Body of pancreas (tissue), 4 donors: Measurements from ENCODE around the gene CDKAL1. TPM values are rescaled to one million over a fixed set of nuclear protein-coding genes. Genes with fewer than 3 reads are reported as not detected.
"Not testable (repeated sequence)": the region's sequence is repeated elsewhere in the genome, so short reads cannot be mapped to it uniquely, and the experiment has no call there.

Experiments
- ATAC-seq: fragments of 150-250 bp; one replicate; pipeline ENCODE4 v1.9.1; 2016
- DNase-seq, 4 donors: peaks; one replicate each; pipeline ENCODE4 v3.0.0-alpha.2; 2019
- H3K27ac ChIP-seq, 4 donors: fragments of 200-600 bp; sonication (generic); 1 replicate in 3 of 4; 2 replicates in 1 of 4; pipeline versions ENCODE4 v1.5.1 to v1.6.1; 2016 to 2019; ENCODE audit warnings: mild to moderate bottlenecking in 1 of 4, mixed read lengths in 1 of 4, moderate library complexity in 1 of 4
- H3K27me3 ChIP-seq, 2 donors: fragments of 200-600 bp; sonication (generic); one replicate each; pipeline ENCODE4 v1.6.0; 2016; ENCODE audit warnings: mild to moderate bottlenecking in 1 of 2
- H3K36me3 ChIP-seq, 2 donors: fragments of 200-600 bp; sonication (generic); replicated peaks in 1 of 2; 2 replicates each; pipeline ENCODE4 v1.5.1; 2016; ENCODE audit warnings: low read depth in 2 of 2; ENCODE audit not compliant: insufficient read depth in 1 of 2
- H3K4me1 ChIP-seq: fragments of 200-600 bp; sonication (generic); one replicate; pipeline ENCODE4 v1.6.0; 2016
- H3K4me3 ChIP-seq, 2 donors: fragments of 200-600 bp; sonication (generic); 1 replicate in 1 of 2; 2 replicates in 1 of 2; pipeline ENCODE4 v1.5.1; 2016 to 2019
- H3K9me3 ChIP-seq, 3 donors: fragments of 200-600 bp; sonication (generic); 1 replicate in 2 of 3; 2 replicates in 1 of 3; pipeline ENCODE4 v1.5.1; 2016
- POLR2A ChIP-seq, 3 donors: fragments of 450-650 bp; IDR thresholded peaks; one replicate each; pipeline ENCODE4 v1.6.1; 2016; ENCODE audit warnings: antibody characterized with exemption in 3 of 3, mild to moderate bottlenecking in 2 of 3
- WGBS, 2 donors: methylation state at CpG; one replicate each; pipeline ENCODE4 v1.1.5; 2017; 5-methylcytosine and 5-hydroxymethylcytosine counted together
- intact Hi-C: fragments of 100-400 bp; cut with DNase I; formaldehyde crosslinking; loops from one replicate; pipeline ENCODE4 v1.15.1; 2023
- total RNA-seq, 2 donors: library from RNA; depleted of rRNA; stranded (reverse); fragments of >200 nt; gene quantifications; one replicate each; pipeline ENCODE4 v1.1.0, GENCODE V29; 2016
- TF ChIP-seq, protein P1 (sequence below), 7 experiments: fragments of 450-650 bp in 4 of 7; fragments of 200-600 bp in 3 of 7; sonication (generic) in 3 of 7; IDR thresholded peaks; one replicate each; pipeline ENCODE4 v1.5.1; 2016 to 2019; ENCODE audit warnings: antibody characterized with exemption in 7 of 7

The CDKAL1 gene
- total RNA-seq, 2 donors from 2014 or later = 16.3 to 18.1 TPM

DNA sequence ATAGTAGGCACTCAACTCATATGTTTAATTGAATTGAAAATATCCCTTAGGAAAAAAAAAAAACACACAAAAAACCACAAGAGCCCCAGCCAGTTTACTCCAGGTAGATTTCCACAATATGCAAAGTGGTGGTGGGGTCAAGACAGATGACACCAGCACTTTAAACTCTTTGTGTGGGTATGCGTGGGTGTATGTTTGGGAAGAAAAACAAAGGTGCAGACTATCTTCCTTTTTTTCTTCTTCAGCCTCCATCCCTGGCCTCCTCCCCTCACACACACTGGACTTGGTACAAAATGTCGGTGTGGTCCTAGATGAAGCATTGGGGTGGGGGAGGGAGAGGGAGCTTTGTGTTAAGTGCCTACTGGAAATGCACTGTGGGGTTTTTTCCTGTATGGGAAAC is 42.2 kb upstream of the CDKAL1 start:
- Histone ChIP-seq H3K9me3 (no peaks in the 10 kb centered on the region), H3K27me3 (no peaks in the 10 kb centered on the region), H3K27ac (no peak overlapping the region), H3K4me3 (no peak overlapping the region), H3K4me1 (no peaks in the 10 kb centered on the region), H3K36me3 (no peaks in the 10 kb centered on the region)
- DNase-seq = no peak
- no peak for TF ChIP-seq POLR2A (IDR thresholded peaks at IDR 0.05)
- TF ChIP-seq, protein P1, sequence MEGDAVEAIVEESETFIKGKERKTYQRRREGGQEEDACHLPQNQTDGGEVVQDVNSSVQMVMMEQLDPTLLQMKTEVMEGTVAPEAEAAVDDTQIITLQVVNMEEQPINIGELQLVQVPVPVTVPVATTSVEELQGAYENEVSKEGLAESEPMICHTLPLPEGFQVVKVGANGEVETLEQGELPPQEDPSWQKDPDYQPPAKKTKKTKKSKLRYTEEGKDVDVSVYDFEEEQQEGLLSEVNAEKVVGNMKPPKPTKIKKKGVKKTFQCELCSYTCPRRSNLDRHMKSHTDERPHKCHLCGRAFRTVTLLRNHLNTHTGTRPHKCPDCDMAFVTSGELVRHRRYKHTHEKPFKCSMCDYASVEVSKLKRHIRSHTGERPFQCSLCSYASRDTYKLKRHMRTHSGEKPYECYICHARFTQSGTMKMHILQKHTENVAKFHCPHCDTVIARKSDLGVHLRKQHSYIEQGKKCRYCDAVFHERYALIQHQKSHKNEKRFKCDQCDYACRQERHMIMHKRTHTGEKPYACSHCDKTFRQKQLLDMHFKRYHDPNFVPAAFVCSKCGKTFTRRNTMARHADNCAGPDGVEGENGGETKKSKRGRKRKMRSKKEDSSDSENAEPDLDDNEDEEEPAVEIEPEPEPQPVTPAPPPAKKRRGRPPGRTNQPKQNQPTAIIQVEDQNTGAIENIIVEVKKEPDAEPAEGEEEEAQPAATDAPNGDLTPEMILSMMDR (IDR thresholded peaks at IDR 0.05) = no peak
- intact Hi-C loops = no loop called here
- ATAC-seq = no peak
- WGBS, 2 donors = 71 to 86% methylated on average over 2 of the region's 2 CpGs

DNA sequence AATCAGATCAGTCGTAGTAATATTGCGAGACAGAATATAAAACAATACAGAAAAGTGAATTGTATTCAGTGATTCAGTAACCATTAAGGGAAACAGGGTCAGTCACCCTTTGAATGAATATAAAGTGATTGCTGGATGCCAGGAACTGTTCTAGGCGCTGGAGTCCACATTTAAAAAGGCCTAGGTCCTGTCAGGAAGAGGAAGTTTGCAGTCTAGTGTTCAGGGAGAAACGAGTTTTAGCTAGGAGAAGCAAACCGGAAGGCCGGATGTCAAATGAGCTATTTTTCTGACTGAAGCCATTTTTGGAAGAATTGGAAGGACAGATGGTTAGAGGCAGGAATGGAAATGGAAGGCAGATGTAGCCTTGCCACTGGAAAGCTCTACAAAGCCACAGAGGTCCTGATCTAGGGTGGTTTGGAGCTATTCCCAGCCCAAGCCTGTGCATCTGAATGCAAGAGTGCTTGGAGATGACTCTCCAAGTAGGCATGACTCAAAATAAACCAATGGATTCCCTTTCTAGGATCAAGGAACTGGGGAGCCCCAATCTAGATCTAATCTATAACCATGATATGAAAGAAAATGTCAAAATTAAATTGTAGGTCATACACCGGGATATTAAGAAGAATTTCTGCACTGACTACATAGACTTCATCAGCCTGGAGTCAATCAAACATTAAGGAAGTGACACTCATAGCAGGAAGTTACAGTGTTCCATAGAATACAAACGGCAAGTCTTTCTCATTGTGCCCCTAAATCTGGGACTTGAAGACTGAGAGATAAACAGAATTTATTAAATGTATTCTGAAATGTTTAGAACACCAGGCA is 36.8 kb upstream of the CDKAL1 start:
- Histone ChIP-seq H3K27ac (no peak overlapping the region), H3K4me1 (no peaks in the 10 kb centered on the region), H3K9me3 (no peaks in the 10 kb centered on the region), H3K27me3 (no peaks in the 10 kb centered on the region), H3K4me3 (no peak overlapping the region), H3K36me3 (no peaks in the 10 kb centered on the region)
- no peak for ATAC-seq
- DNase-seq = no peak
- WGBS, 2 donors = 70 to 80% methylated on average over 8 of the region's 8 CpGs
- TF ChIP-seq, protein P1 (IDR thresholded peaks at IDR 0.05) = no peak
- no peak for TF ChIP-seq POLR2A (IDR thresholded peaks at IDR 0.05)
- intact Hi-C loops = no loop called here

DNA sequence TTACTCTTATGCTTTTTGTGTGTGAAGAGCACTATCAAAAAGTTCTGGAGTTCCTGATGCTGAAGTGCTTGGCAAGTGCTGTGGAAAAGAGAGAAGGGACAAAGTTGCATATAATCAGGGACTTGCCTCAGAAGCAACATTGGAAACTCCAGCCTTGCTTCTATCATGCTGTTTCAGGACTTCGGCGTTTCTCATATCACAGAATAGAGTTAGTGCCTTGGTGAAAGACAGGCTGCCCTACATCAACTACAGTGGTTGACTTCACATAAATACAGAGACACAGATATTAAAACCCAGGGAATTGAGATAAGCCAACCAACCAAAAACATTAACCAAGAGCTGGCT is 36.2 kb upstream of the CDKAL1 start:
- Histone ChIP-seq H3K27me3 (no peaks in the 10 kb centered on the region), H3K27ac (no peak overlapping the region), H3K9me3 (no peaks in the 10 kb centered on the region), H3K4me1 (no peaks in the 10 kb centered on the region), H3K4me3 (no peak overlapping the region), H3K36me3 (no peaks in the 10 kb centered on the region)
- intact Hi-C loops = no loop called here
- WGBS, 2 donors = 88 to 93% methylated on average over 2 of the region's 2 CpGs
- no peak for ATAC-seq
- no peak for DNase-seq
- TF ChIP-seq POLR2A (IDR thresholded peaks at IDR 0.05) = no peak
- TF ChIP-seq, protein P1 (IDR thresholded peaks at IDR 0.05) = no peak

DNA sequence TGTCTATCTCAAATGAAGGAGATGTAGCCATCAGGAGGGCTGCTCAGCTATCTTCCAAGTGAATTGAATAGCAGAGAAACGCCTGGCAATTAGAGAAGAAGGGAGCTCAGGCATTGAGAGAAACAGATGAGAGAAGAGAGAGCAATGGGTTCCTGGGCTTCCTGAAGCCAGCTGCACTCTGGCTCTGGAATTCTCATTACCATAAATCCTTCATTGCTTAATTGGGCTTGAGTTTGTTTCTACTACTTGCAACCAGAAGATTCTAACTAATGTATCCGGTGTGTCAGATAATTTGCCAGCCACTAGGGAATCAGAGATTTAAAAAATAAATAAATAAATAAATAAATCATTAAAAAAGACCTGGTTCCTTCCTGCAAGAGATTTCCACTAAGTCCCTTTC is 25.0 kb upstream of the CDKAL1 start:
- H3K9me3 ChIP-seq = no peaks in the 10 kb centered on the region
- 60 to 62% methylated on average over 2 of the region's 2 CpGs for WGBS, 2 donors
- no peak overlapping the region for H3K4me3 ChIP-seq
- TF ChIP-seq, protein P1 (IDR thresholded peaks at IDR 0.05) = no peak
- no peak for TF ChIP-seq POLR2A (IDR thresholded peaks at IDR 0.05)
- no peaks in the 10 kb centered on the region for H3K36me3 ChIP-seq
- no peak overlapping the region for H3K27ac ChIP-seq
- H3K27me3 ChIP-seq = no peaks in the 10 kb centered on the region
- ATAC-seq (no peak), DNase-seq (no peak)
- H3K4me1 ChIP-seq = no peaks in the 10 kb centered on the region
- intact Hi-C loops = no loop called here

DNA sequence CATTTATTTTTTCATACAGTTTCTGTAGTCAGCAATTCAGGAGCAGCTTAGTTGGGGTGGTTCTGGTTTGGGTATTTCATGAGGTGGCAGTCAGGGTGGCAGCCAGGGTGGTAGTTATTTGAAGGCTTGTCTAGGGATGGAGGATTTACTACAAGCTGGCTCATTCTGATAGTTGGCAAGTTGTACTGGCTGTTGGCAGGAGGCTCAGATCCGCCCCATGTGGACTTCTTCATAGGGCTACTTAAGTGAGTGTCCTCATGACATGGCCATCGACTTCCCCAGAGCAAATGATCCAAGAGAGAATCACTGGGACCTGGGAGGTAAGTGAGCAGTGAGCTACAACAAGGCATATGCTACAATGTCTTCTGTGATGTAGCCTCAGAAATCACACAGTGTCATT is 22.4 kb upstream of the CDKAL1 start:
- Histone ChIP-seq H3K36me3 (no peaks in the 10 kb centered on the region), H3K27ac (no peak overlapping the region), H3K4me1 (no peaks in the 10 kb centered on the region), H3K4me3 (no peak overlapping the region), H3K27me3 (no peaks in the 10 kb centered on the region), H3K9me3 (no peaks in the 10 kb centered on the region)
- TF ChIP-seq, protein P1 (IDR thresholded peaks at IDR 0.05) = no peak
- no peak for TF ChIP-seq POLR2A (IDR thresholded peaks at IDR 0.05)
- no peak for DNase-seq
- ATAC-seq = no peak
- 53 to 84% methylated on average over 2 of the region's 2 CpGs for WGBS, 2 donors
- intact Hi-C loops = loop anchor here (10.0 kb wide), 1 partner anchor 207 kb away; no protein-coding TSS in a partner anchor

DNA sequence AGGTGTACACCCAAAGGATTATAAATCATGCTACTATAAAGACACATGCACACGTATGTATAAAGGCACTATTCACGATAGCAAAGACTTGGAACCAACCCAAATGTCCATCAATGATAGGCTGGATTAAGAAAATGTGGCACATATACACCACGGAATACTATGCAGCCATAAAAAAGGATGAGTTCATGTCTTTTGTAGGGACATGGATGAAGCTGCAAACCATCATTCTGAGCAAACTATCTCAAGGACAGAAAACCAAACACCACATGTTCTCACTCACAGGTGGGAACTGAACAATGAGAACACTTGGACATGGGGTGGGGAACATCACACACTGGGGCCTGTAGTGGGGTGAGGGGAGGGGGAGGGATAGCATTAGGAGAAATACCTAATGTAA is 9.0 kb upstream of the CDKAL1 start:
- not testable (repeated sequence) for ATAC-seq, H3K4me3 ChIP-seq, H3K27me3 ChIP-seq, H3K27ac ChIP-seq, H3K9me3 ChIP-seq, H3K36me3 ChIP-seq, DNase-seq, H3K4me1 ChIP-seq
- intact Hi-C loops = loop anchor here (10.0 kb wide), 1 partner anchor 430 kb away; no protein-coding TSS in a partner anchor
- 55 to 70% methylated on average over 3 of the region's 3 CpGs for WGBS, 2 donors
